ENCODE measurements around the gene NQO2.
A peak's percentile ranks its signal among the peaks of the same experiment; 100 is the strongest.
"Not testable (repeated sequence)": the region's sequence is repeated elsewhere in the genome, so short reads cannot be mapped to it uniquely, and the experiment has no call there.

NQO2 gene

GRCh38 chr6:3055158-3055499, 55.4 kb downstream of the NQO2 start:
- H3K27ac ChIP-seq = peak overlapping the region in 3 of 21 experiments; percentile 7 to 69 (median 44)
- H3K4me3 ChIP-seq = not testable (repeated sequence)

- no peak overlapping the region for H3K4me3 ChIP-seq
- H3K27ac ChIP-seq = no peak overlapping the region
These were observed 57.5 kb downstream of the NQO2 start for GRCh38 chr6:3057063-3057770.

- Histone ChIP-seq H3K27ac (no peak overlapping the region), H3K4me3 (no peak overlapping the region)
These were observed 59.3 kb downstream of the NQO2 start for GRCh38 chr6:3058957-3059356.

GRCh38 chr6:3060092-3060491, 60.4 kb downstream of the NQO2 start:
- H3K27ac ChIP-seq, H3K4me3 ChIP-seq: not testable (repeated sequence)

GRCh38 chr6:3061501-3061941, 61.8 kb downstream of the NQO2 start:
- Histone ChIP-seq H3K4me3 (no peak overlapping the region), H3K27ac (no peak overlapping the region)

GRCh38 chr6:3063340-3063732, 63.6 kb downstream of the NQO2 start:
- Histone ChIP-seq H3K27ac (peak overlapping the region in 19 of 21 experiments; percentile 69 to 95 (median 87)), H3K4me3 (peak overlapping the region; percentile 60 to 87 (median 73))

- Histone ChIP-seq H3K4me3 (peak overlapping the region; percentile 60 to 87 (median 73)), H3K27ac (peak overlapping the region; percentile 27 to 95 (median 87))
These were observed 64.3 kb downstream of the NQO2 start for GRCh38 chr6:3063733-3064700.

- peak within 1 kb of the TSS; percentile 98 to 100 (median 99) for H3K27ac ChIP-seq
- peak within 1 kb of the TSS; percentile 69 to 96 (median 85) for H3K4me3 ChIP-seq
These were observed 68.9 kb downstream of the NQO2 start, which contains the start of gene RIPK1 for GRCh38 chr6:3068329-3069214. TSS of gene RIPK1 (plus strand) at chr6:3068494. CDS start at chr6:3076824, 8,330 bp downstream.

All from skin epidermis (tissue), 12 donors.